ENCODE data around the gene SLC9A8. TPM values are rescaled to one million over a fixed set of nuclear protein-coding genes. Genes with fewer than 3 reads are reported as not detected.

SLC9A8 gene
- total RNA-seq, 1 donor from 2014 or later, result 4.1 TPM

- no peak overlapping the region for H3K27ac ChIP-seq
- no peak overlapping the region for H3K4me3 ChIP-seq
- no peak for DNase-seq (ENCODE audit: low spot score)
- H3K9ac ChIP-seq, result no peak overlapping the region
- Mint-ChIP-seq H3K27ac (no peak overlapping the region), H3K4me3 (no peak overlapping the region), H3K4me1 (no peaks in the 10 kb centered on the region), H3K27me3 (ENCODE audit: insufficient read depth, low read depth) (no peaks in the 10 kb centered on the region), H3K9me3 (no peaks in the 10 kb centered on the region), H3K36me3 (peaks cover 25% of the 10 kb centered on the region)
- H3K4me1 ChIP-seq, result no peaks in the 10 kb centered on the region
- H3K4me2 ChIP-seq, result no peak overlapping the region
- H3K27me3 ChIP-seq, result no peaks in the 10 kb centered on the region
- no peaks in the 10 kb centered on the region for H4K20me1 ChIP-seq (ENCODE audit: low read depth)
- H3K79me2 ChIP-seq (ENCODE audit: low read depth), result no peaks in the 10 kb centered on the region
- no peaks in the 10 kb centered on the region for H3F3A ChIP-seq (ENCODE audit: low read depth)
- H2AFZ ChIP-seq (replicated peaks), result no peak overlapping the region
- H3K36me3 ChIP-seq, result peaks cover 10% of the 10 kb centered on the region
- H3K9me3 ChIP-seq (ENCODE audit: low read depth), result no peaks in the 10 kb centered on the region
- TF ChIP-seq CTCF (IDR thresholded peaks at IDR 0.05) (no peak), EZH2phosphoT487 (IDR thresholded peaks at IDR 0.05) (no peak), EZH2 (IDR thresholded peaks at IDR 0.05) (no peak)
Measured at GRCh38 chr20:49821870-49822331, 9.3 kb downstream of the SLC9A8 start.

GRCh38 chr20:49823152-49823847 lies 10.7 kb downstream of the SLC9A8 start:
- peaks cover 10% of the 10 kb centered on the region for H3K36me3 ChIP-seq
- Mint-ChIP-seq H3K4me3 (no peak overlapping the region), H3K36me3 (peaks cover 26% of the 10 kb centered on the region), H3K9me3 (no peaks in the 10 kb centered on the region), H3K27me3 (ENCODE audit: insufficient read depth, low read depth) (no peaks in the 10 kb centered on the region), H3K27ac (no peak overlapping the region), H3K4me1 (no peaks in the 10 kb centered on the region)
- H3K4me2 ChIP-seq, result no peak overlapping the region
- no peaks in the 10 kb centered on the region for H4K20me1 ChIP-seq (ENCODE audit: low read depth)
- no peaks in the 10 kb centered on the region for H3K79me2 ChIP-seq (ENCODE audit: low read depth)
- H3K27me3 ChIP-seq, result no peaks in the 10 kb centered on the region
- H3K9ac ChIP-seq, result no peak overlapping the region
- H3K9me3 ChIP-seq (ENCODE audit: low read depth), result no peaks in the 10 kb centered on the region
- H3F3A ChIP-seq (ENCODE audit: low read depth), result no peaks in the 10 kb centered on the region
- DNase-seq (ENCODE audit: low spot score), result no peak
- no peaks in the 10 kb centered on the region for H3K4me1 ChIP-seq
- no peak overlapping the region for H3K27ac ChIP-seq
- H2AFZ ChIP-seq (replicated peaks), result no peak overlapping the region
- H3K4me3 ChIP-seq, result no peak overlapping the region
- TF ChIP-seq EZH2phosphoT487 (IDR thresholded peaks at IDR 0.05) (no peak), EZH2 (IDR thresholded peaks at IDR 0.05) (no peak), CTCF (IDR thresholded peaks at IDR 0.05) (no peak)

GRCh38 chr20:49824206-49824605 lies 11.6 kb downstream of the SLC9A8 start:
- Histone ChIP-seq H3F3A (ENCODE audit: low read depth) (no peaks in the 10 kb centered on the region), H3K36me3 (peaks cover 6% of the 10 kb centered on the region), H3K27ac (no peak overlapping the region), H3K27me3 (no peaks in the 10 kb centered on the region), H3K9me3 (ENCODE audit: low read depth) (no peaks in the 10 kb centered on the region), H3K4me3 (no peak overlapping the region), H3K9ac (no peak overlapping the region), H3K4me2 (no peak overlapping the region), H2AFZ (replicated peaks) (no peak overlapping the region), H4K20me1 (ENCODE audit: low read depth) (no peaks in the 10 kb centered on the region), H3K4me1 (no peaks in the 10 kb centered on the region), H3K79me2 (ENCODE audit: low read depth) (no peaks in the 10 kb centered on the region)
- no peak overlapping the region for H3K4me3 Mint-ChIP-seq
- no peaks in the 10 kb centered on the region for H3K4me1 Mint-ChIP-seq
- peaks cover 24% of the 10 kb centered on the region for H3K36me3 Mint-ChIP-seq
- DNase-seq (ENCODE audit: low spot score), result no peak
- H3K9me3 Mint-ChIP-seq, result no peaks in the 10 kb centered on the region
- no peaks in the 10 kb centered on the region for H3K27me3 Mint-ChIP-seq (ENCODE audit: insufficient read depth, low read depth)
- no peak overlapping the region for H3K27ac Mint-ChIP-seq
- TF ChIP-seq CTCF (IDR thresholded peaks at IDR 0.05) (no peak), EZH2phosphoT487 (IDR thresholded peaks at IDR 0.05) (no peak), EZH2 (IDR thresholded peaks at IDR 0.05) (no peak)
